Measurements from ENCODE around the gene NFIA. TPM values are rescaled to one million over a fixed set of nuclear protein-coding genes. Genes with fewer than 3 reads are reported as not detected.

The NFIA gene
- total and polyA plus RNA-seq, 9 of the 15 experiments (the other 6 are each of a cell fraction or from before 2014, with no cell fraction given) = 5.3 to 24.9 (median 9.8) TPM

DNA sequence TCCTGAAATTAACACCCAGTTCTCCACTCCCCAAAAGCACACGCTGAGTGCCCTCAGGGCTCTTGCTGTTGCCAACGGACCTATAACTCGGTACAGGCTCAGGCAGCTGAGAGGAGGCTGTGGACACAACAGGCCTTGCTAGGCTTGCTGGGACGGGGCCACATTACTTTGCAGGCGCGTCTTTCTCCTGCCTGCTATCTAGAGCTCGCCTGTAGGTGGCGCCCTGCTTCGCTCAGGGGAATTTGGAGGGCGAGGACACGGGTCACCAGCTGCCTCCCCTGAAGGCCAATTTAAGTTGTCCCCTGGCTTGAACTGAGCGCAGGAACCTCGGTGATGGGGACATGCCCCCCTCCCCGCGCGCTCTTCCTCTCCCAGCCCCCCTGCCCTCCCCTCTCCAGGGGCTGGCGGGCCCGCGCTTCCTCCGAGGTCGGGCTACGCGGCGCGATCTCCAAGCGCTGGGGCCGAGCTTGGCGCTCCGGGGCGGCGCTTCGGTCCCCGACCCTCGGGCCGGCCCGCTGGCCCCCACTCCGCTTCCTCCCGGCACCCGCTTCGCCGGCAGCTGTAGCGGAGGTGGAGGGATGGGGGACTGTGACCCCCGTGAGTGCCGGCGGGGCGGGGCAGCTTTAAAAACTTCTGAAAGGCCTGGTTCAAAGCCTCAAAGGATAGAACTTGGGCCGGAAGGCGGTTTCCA, 32.4 kb upstream of the NFIA start (continued):
- TF ChIP-seq, protein P1, sequence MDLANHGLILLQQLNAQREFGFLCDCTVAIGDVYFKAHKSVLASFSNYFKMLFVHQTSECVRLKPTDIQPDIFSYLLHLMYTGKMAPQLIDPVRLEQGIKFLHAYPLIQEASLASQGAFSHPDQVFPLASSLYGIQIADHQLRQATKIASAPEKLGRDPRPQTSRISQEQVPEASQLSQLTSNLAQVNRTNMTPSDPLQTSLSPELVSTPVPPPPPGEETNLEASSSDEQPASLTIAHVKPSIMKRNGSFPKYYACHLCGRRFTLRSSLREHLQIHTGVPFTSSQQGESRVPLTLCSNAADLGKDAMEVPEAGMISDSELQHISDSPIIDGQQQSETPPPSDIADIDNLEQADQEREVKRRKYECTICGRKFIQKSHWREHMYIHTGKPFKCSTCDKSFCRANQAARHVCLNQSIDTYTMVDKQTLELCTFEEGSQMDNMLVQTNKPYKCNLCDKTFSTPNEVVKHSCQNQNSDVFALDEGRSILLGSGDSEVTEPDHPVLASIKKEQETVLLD (IDR thresholded peaks at IDR 0.05) = 0 out of 2 replicates have a peak, but pooled peaks have one; percentile 22
- TF ChIP-seq, protein P2, sequence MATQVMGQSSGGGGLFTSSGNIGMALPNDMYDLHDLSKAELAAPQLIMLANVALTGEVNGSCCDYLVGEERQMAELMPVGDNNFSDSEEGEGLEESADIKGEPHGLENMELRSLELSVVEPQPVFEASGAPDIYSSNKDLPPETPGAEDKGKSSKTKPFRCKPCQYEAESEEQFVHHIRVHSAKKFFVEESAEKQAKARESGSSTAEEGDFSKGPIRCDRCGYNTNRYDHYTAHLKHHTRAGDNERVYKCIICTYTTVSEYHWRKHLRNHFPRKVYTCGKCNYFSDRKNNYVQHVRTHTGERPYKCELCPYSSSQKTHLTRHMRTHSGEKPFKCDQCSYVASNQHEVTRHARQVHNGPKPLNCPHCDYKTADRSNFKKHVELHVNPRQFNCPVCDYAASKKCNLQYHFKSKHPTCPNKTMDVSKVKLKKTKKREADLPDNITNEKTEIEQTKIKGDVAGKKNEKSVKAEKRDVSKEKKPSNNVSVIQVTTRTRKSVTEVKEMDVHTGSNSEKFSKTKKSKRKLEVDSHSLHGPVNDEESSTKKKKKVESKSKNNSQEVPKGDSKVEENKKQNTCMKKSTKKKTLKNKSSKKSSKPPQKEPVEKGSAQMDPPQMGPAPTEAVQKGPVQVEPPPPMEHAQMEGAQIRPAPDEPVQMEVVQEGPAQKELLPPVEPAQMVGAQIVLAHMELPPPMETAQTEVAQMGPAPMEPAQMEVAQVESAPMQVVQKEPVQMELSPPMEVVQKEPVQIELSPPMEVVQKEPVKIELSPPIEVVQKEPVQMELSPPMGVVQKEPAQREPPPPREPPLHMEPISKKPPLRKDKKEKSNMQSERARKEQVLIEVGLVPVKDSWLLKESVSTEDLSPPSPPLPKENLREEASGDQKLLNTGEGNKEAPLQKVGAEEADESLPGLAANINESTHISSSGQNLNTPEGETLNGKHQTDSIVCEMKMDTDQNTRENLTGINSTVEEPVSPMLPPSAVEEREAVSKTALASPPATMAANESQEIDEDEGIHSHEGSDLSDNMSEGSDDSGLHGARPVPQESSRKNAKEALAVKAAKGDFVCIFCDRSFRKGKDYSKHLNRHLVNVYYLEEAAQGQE (IDR thresholded peaks at IDR 0.05; ENCODE audit: borderline replicate concordance) = peak; percentile 78
- TF ChIP-seq, protein P2 (CRISPR knock-in tag; IDR thresholded peaks at IDR 0.05; ENCODE audit: low read depth) = no peak
- TF ChIP-seq SRF (CRISPR knock-in tag; IDR thresholded peaks at IDR 0.05) (peak in 1 of 2 experiments; percentile 66; a peak in 1 of 4 replicates), MTA3 (IDR thresholded peaks at IDR 0.05; ENCODE audit: borderline replicate concordance) (0 out of 2 replicates have a peak, but pooled peaks have one; percentile 18), ZBTB7A (IDR thresholded peaks at IDR 0.05; ENCODE audit: borderline replicate concordance, control insufficient read depth, low read depth, low read length) (peak; percentile 66), PHF21A (IDR thresholded peaks at IDR 0.05; ENCODE audit: borderline replicate concordance, low read depth) (peak; percentile 73; the same call in 1 of the 2 replicates), GABPB1 (CRISPR knock-in tag; IDR thresholded peaks at IDR 0.05) (peak; percentile 48; the same call in 1 of the 2 replicates), MEF2D (tag; conservative IDR thresholded peaks at IDR 0.05; ENCODE audit: low read depth) (peak; percentile 54; the same call in 1 of the 2 replicates), TOE1 (IDR thresholded peaks at IDR 0.05; ENCODE audit: borderline replicate concordance) (no peak), TOE1 (CRISPR knock-in tag; IDR thresholded peaks at IDR 0.05; ENCODE audit: borderline replicate concordance, low read depth) (0 out of 2 replicates have a peak, but pooled peaks have one; percentile 67)
- TF ChIP-seq, protein P3, sequence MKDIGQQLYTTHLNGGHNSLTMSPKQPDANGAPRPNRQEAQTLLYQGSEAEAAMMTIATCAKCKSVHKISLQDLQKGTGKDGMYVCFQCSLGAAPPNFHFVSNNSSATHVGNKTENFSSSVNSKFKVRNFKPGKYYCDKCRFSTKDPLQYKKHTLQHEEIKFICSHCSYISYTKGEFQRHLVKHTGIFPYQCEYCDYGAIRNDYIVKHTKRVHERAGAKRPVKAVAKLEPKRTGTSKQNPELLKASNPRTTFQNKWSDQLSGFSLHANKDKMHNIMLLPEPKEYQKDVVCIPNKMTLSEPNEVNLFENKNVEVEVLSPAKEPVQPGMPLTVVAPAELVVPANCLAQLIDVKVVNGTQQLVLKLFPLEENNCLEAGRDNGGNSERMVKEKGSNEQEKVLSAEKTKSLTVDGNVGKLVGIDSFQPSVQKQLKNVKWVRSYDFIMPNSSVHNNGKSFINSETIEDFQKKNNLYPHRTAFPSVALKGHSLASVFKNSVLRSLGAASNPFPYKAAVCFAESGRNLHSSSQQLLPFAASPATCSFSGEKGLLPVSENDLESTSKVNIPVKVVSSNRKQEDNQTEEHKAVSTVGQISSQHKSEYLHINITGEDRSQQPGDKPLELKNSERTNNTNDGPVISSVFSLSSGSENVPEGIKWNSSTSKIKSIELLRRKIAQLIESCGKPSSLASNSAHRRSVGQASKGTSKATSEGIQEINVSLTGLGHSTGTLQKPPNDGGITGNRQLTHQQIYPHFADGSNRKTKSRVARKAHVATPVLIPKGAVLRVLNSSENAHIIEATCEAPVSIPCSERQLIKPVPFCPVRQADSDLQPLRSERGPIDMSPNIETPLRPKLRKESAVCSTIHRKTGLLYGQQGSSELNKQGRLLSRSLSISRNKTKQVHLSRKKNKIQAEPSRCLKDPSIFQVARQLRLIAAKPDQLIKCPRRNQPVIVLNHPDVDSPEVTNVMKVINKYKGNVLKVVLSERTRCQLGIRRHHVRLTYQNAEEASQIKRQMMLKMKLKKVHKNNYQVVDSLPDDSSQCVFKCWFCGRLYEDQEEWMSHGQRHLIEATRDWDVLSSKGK (CRISPR knock-in tag; IDR thresholded peaks at IDR 0.05) = no peak
